H7 (cell line): ENCODE data around the gene GHRHR. TPM values are rescaled to one million over a fixed set of nuclear protein-coding genes. Genes with fewer than 3 reads are reported as not detected.

Experiments
- DNase-seq: peaks from one replicate; pipeline ENCODE4 v3.0.0; 2012
- H3K27me3 ChIP-seq: 2 replicates; pipeline ENCODE4 v1.6.0; 2011; ENCODE audit warnings: mild to moderate bottlenecking, low read length; ENCODE audit not compliant: control insufficient read depth, insufficient read depth
- H3K36me3 ChIP-seq: replicated peaks from 2 replicates; pipeline ENCODE4 v1.5.1; 2011; ENCODE audit warnings: low read length; ENCODE audit not compliant: control insufficient read depth, insufficient read depth
- H3K4me3 ChIP-seq: 2 replicates; pipeline ENCODE4 v1.5.1; 2011; ENCODE audit warnings: low read depth, mild to moderate bottlenecking, control low read depth, low read length, moderate library complexity; ENCODE audit not compliant: insufficient read depth
- total RNA-seq: library from RNA; depleted of rRNA; stranded (reverse); fragments of >200 nt; shearing (Covaris generic); gene quantifications from 2 replicates; pipeline ENCODE4 v1.2.3, GENCODE V29; 2014

The GHRHR gene
- total RNA-seq, 1 experiment from 2014 or later: 1.9 TPM

- Histone ChIP-seq H3K27me3 (no peaks in the 10 kb centered on the region), H3K36me3 (no peaks in the 10 kb centered on the region), H3K4me3 (no peak overlapping the region)
- DNase-seq: peak; percentile 14
Observed at GRCh38 chr7:30923774-30924413, 39.9 kb upstream of the GHRHR start.

- Histone ChIP-seq H3K27me3 (no peaks in the 10 kb centered on the region), H3K4me3 (no peak overlapping the region), H3K36me3 (no peaks in the 10 kb centered on the region)
- peak; percentile 21 for DNase-seq
Observed at GRCh38 chr7:30924624-30925023, 39.1 kb upstream of the GHRHR start.

- no peaks in the 10 kb centered on the region for H3K27me3 ChIP-seq
- peak; percentile 24 for DNase-seq
- no peaks in the 10 kb centered on the region for H3K36me3 ChIP-seq
- H3K4me3 ChIP-seq: no peak overlapping the region
Observed at GRCh38 chr7:30925117-30925516, 38.6 kb upstream of the GHRHR start.

GRCh38 chr7:30925913-30926312 lies 37.8 kb upstream of the GHRHR start:
- peak; percentile 22 for DNase-seq
- no peaks in the 10 kb centered on the region for H3K36me3 ChIP-seq
- H3K4me3 ChIP-seq: no peak overlapping the region
- H3K27me3 ChIP-seq: no peaks in the 10 kb centered on the region

GRCh38 chr7:30926313-30926712 lies 37.4 kb upstream of the GHRHR start:
- peak; percentile 16 for DNase-seq
- no peak overlapping the region for H3K4me3 ChIP-seq
- no peaks in the 10 kb centered on the region for H3K36me3 ChIP-seq
- no peaks in the 10 kb centered on the region for H3K27me3 ChIP-seq

GRCh38 chr7:30927040-30927439 lies 36.7 kb upstream of the GHRHR start:
- peak; percentile 11 for DNase-seq
- Histone ChIP-seq H3K27me3 (no peaks in the 10 kb centered on the region), H3K36me3 (no peaks in the 10 kb centered on the region), H3K4me3 (no peak overlapping the region)

- no peaks in the 10 kb centered on the region for H3K36me3 ChIP-seq
- no peaks in the 10 kb centered on the region for H3K27me3 ChIP-seq
- DNase-seq: peak; percentile 8
Observed at GRCh38 chr7:30927559-30927958, 36.2 kb upstream of the GHRHR start.

GRCh38 chr7:30928254-30928872 lies 35.4 kb upstream of the GHRHR start:
- no peaks in the 10 kb centered on the region for H3K36me3 ChIP-seq
- no peak overlapping the region for H3K4me3 ChIP-seq
- DNase-seq: peak; percentile 19
- H3K27me3 ChIP-seq: no peaks in the 10 kb centered on the region

More at GRCh38 chr7:30927559-30927958, 36.2 kb upstream of the GHRHR start:
- no peak overlapping the region for H3K4me3 ChIP-seq

GRCh38 chr7:30929686-30930085 lies 34.1 kb upstream of the GHRHR start:
- no peaks in the 10 kb centered on the region for H3K36me3 ChIP-seq
- no peak overlapping the region for H3K4me3 ChIP-seq
- H3K27me3 ChIP-seq: no peaks in the 10 kb centered on the region
- DNase-seq: peak; percentile 9

GRCh38 chr7:30930621-30931020 lies 33.1 kb upstream of the GHRHR start:
- no peaks in the 10 kb centered on the region for H3K36me3 ChIP-seq
- no peak overlapping the region for H3K4me3 ChIP-seq
- H3K27me3 ChIP-seq: no peaks in the 10 kb centered on the region
- DNase-seq: peak; percentile 23

GRCh38 chr7:30931161-30931928 lies 32.4 kb upstream of the GHRHR start:
- no peaks in the 10 kb centered on the region for H3K27me3 ChIP-seq
- H3K4me3 ChIP-seq: no peak overlapping the region
- peak; percentile 54 for DNase-seq
- H3K36me3 ChIP-seq: no peaks in the 10 kb centered on the region

- no peaks in the 10 kb centered on the region for H3K27me3 ChIP-seq
- H3K4me3 ChIP-seq: no peak overlapping the region
- H3K36me3 ChIP-seq: no peaks in the 10 kb centered on the region
- DNase-seq: no peak
Observed at GRCh38 chr7:30931929-30932540, 31.7 kb upstream of the GHRHR start.

- peak; percentile 20 for DNase-seq
- no peak overlapping the region for H3K4me3 ChIP-seq
- no peaks in the 10 kb centered on the region for H3K36me3 ChIP-seq
- no peaks in the 10 kb centered on the region for H3K27me3 ChIP-seq
Observed at GRCh38 chr7:30932562-30932961, 31.2 kb upstream of the GHRHR start.

- peak; percentile 87 for DNase-seq
- Histone ChIP-seq H3K27me3 (no peaks in the 10 kb centered on the region), H3K36me3 (no peaks in the 10 kb centered on the region)
Observed at GRCh38 chr7:30933124-30933974, 30.4 kb upstream of the GHRHR start.

More at GRCh38 chr7:30933124-30933974, 30.4 kb upstream of the GHRHR start:
- H3K4me3 ChIP-seq: no peak overlapping the region
